GM12878 (cell line): ENCODE measurements around the gene LETM1. TPM values are rescaled to one million over a fixed set of nuclear protein-coding genes. Genes with fewer than 3 reads are reported as not detected.

ENCODE experiments used
- CEBPZ ChIP-seq: fragments of 150-350 bp; IDR thresholded peaks from 2 replicates; pipeline ENCODE4 v1.6.1; 2016; ENCODE audit warnings: low read depth, low read length
- E2F8 ChIP-seq: fragments of 450-650 bp; IDR thresholded peaks from 2 replicates; pipeline ENCODE4 v1.6.1; 2018; ENCODE audit warnings: mild to moderate bottlenecking, low read depth, moderate library complexity; ENCODE audit not compliant: partially characterized antibody
- ESRRA ChIP-seq: IDR thresholded peaks from 2 replicates; pipeline ENCODE4 v1.6.1; 2012; ENCODE audit warnings: mild to moderate bottlenecking, low read length, improper control_type of control experiment
- FOXK2 ChIP-seq: fragments of 450-650 bp; IDR thresholded peaks from 2 replicates; pipeline ENCODE4 v1.6.1; 2017; ENCODE audit warnings: mild to moderate bottlenecking, moderate library complexity
- GABPA ChIP-seq: IDR thresholded peaks from 2 replicates; pipeline ENCODE4 v1.6.1; 2014; ENCODE audit warnings: antibody characterized with exemption, low read depth, mild to moderate bottlenecking, inconsistent platforms
- PAX8 ChIP-seq: fragments of 450-650 bp; IDR thresholded peaks from 2 replicates; pipeline ENCODE4 v1.6.1; 2017; ENCODE audit warnings: mild to moderate bottlenecking, moderate library complexity
- PRDM15 ChIP-seq: fragments of 450-650 bp; formaldehyde crosslinking; IDR thresholded peaks from 2 replicates; pipeline ENCODE4 v1.4.0; 2020; ENCODE audit warnings: mild to moderate bottlenecking, moderate library complexity
- RUNX3 ChIP-seq: IDR thresholded peaks from 2 replicates; pipeline ENCODE4 v1.6.1; 2012; ENCODE audit warnings: low read length, inconsistent platforms
- TARDBP ChIP-seq: IDR thresholded peaks from 2 replicates; pipeline ENCODE4 v1.6.1; 2016; ENCODE audit warnings: borderline replicate concordance
- ZBTB33 ChIP-seq: fragments of 450-650 bp; IDR thresholded peaks from 2 replicates; pipeline ENCODE4 v1.6.1; 2017; ENCODE audit warnings: mild to moderate bottlenecking
- ZNF217 ChIP-seq: fragments of 450-650 bp; IDR thresholded peaks from 2 replicates; pipeline ENCODE4 v1.6.1; 2017; ENCODE audit warnings: antibody characterized with exemption, mild to moderate bottlenecking
- ZNF592 ChIP-seq: fragments of 450-650 bp; IDR thresholded peaks from 2 replicates; pipeline ENCODE4 v1.6.1; 2017; ENCODE audit warnings: mild to moderate bottlenecking, moderate library complexity
- polyA plus RNA-seq, 11 experiments: library from polyadenylated mRNA; depleted of rRNA in 4 of 11; unstranded in 6 of 11; stranded (reverse) in 5 of 11; fragments of >200 nt; fragmentation: Nextera tagmentation in 4 of 11; fragmentation: Illumina TruSeq in 1 of 11; extraction: Ambion mirVana in 4 of 11; extraction: Trizol in 1 of 11; gene quantifications; 1 replicate in 1 of 11; 2 replicates in 10 of 11; pipeline versions ENCODE4 v1.2.1 to v1.2.3, GENCODE V29; 2011 to 2016; ENCODE audit warnings: inconsistent platforms in 2 of 11, missing spikeins in 2 of 11, low read depth in 1 of 11
- total RNA-seq, 4 experiments: library from RNA; depleted of rRNA in 3 of 4; stranded (reverse); fragments of >200 nt in 3 of 4; fragmentation: Illumina TruSeq in 1 of 4; extraction: Trizol in 1 of 4; gene quantifications; 2 replicates each; pipeline versions ENCODE4 v1.2.1 to v1.2.3, GENCODE V29; 2013 to 2021

Gene LETM1
- total and polyA plus RNA-seq, 10 of the 15 experiments (the other 5 are each of a cell fraction or from before 2014, with no cell fraction given) = 2.6 to 65.2 (median 30.2) TPM

GRCh38 chr4:1856071-1856942 is at the start of gene LETM1 (continued):
- TF ChIP-seq ZBTB33 (no peak), PAX8 (no peak), FOXK2 (no peak), E2F8 (no peak), PRDM15 (CRISPR knock-in tag) (no peak), ZNF592 (no peak), ESRRA (no peak), RUNX3 (peak; percentile 23; the same call in 1 of the 2 replicates), GABPA (peak; percentile 83), TARDBP (peak; percentile 89), CEBPZ (no peak), ZNF217 (no peak)
